ES-I3 (cell line): ENCODE measurements around the gene GALR2.
"Not testable (repeated sequence)": the region's sequence is repeated elsewhere in the genome, so short reads cannot be mapped to it uniquely, and the experiment has no call there.

Experiments used
- H3K36me3 ChIP-seq: 2 replicates; pipeline ENCODE4 v1.6.1; 2013; ENCODE audit warnings: mild to moderate bottlenecking, low read length, control low read depth, moderate library complexity; ENCODE audit not compliant: insufficient read depth
- H3K4me1 ChIP-seq: 2 replicates; pipeline ENCODE4 v1.6.1; 2013; ENCODE audit warnings: mild to moderate bottlenecking, control low read depth, low read length; ENCODE audit not compliant: insufficient read depth
- H3K9ac ChIP-seq: 2 replicates; pipeline ENCODE4 v1.6.1; 2013; ENCODE audit warnings: low read depth, mild to moderate bottlenecking, low read length, moderate library complexity
- H3K9me3 ChIP-seq: 2 replicates; pipeline ENCODE4 v1.6.1; 2013; ENCODE audit warnings: mild to moderate bottlenecking, low read length, moderate library complexity; ENCODE audit not compliant: control insufficient read depth, insufficient read depth

The GALR2 gene

GRCh38 chr17:76042868-76043267, 31.7 kb upstream of the GALR2 start:
- peaks cover 59% of the 10 kb centered on the region for H3K36me3 ChIP-seq
- not testable (repeated sequence) for H3K9ac ChIP-seq

GRCh38 chr17:76044475-76045007, 30.0 kb upstream of the GALR2 start:
- H3K9ac ChIP-seq, H3K9me3 ChIP-seq: not testable (repeated sequence)
- peaks cover 58% of the 10 kb centered on the region for H3K36me3 ChIP-seq
- H3K4me1 ChIP-seq, result peaks cover 13% of the 10 kb centered on the region

More at GRCh38 chr17:76042868-76043267, 31.7 kb upstream of the GALR2 start:
- H3K4me1 ChIP-seq, result peaks cover 13% of the 10 kb centered on the region
- H3K9me3 ChIP-seq, result not testable (repeated sequence)

- no peak overlapping the region for H3K9ac ChIP-seq
- peaks cover 2% of the 10 kb centered on the region for H3K4me1 ChIP-seq
- no peaks in the 10 kb centered on the region for H3K9me3 ChIP-seq
- H3K36me3 ChIP-seq, result peaks cover 53% of the 10 kb centered on the region
These were observed 28.5 kb upstream of the GALR2 start for GRCh38 chr17:76046064-76046463.

- peaks cover 49% of the 10 kb centered on the region for H3K36me3 ChIP-seq
- no peaks in the 10 kb centered on the region for H3K9me3 ChIP-seq
- H3K4me1 ChIP-seq, result no peaks in the 10 kb centered on the region
- no peak overlapping the region for H3K9ac ChIP-seq
These were observed 26.5 kb upstream of the GALR2 start for GRCh38 chr17:76048025-76048605.

- Histone ChIP-seq H3K36me3 (peaks cover 46% of the 10 kb centered on the region), H3K9ac (no peak overlapping the region), H3K4me1 (no peaks in the 10 kb centered on the region), H3K9me3 (no peaks in the 10 kb centered on the region)
These were observed 25.9 kb upstream of the GALR2 start for GRCh38 chr17:76048711-76049110.

DNA sequence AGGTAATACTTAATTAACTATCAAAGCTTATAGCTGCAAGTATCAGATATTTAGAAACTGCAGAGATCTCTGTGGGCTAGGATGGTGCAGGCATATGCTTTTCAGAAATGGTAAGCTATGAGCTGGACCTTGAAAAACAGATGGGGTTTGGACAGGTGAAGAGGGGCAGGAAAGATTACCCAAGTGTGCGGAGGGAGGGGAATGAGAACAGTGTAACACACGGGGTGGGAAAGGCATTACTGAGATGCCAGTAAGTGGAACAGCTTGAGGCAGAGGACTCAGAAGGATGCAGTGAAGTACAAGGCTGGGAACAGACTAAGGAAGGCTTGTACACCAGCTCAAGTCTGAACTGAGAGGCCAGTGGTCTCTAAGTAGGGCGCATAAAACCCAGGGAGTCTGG, 25.3 kb upstream of the GALR2 start:
- H3K36me3 ChIP-seq, result peaks cover 45% of the 10 kb centered on the region
- no peaks in the 10 kb centered on the region for H3K9me3 ChIP-seq
- H3K4me1 ChIP-seq, result no peaks in the 10 kb centered on the region
- H3K9ac ChIP-seq, result no peak overlapping the region

DNA sequence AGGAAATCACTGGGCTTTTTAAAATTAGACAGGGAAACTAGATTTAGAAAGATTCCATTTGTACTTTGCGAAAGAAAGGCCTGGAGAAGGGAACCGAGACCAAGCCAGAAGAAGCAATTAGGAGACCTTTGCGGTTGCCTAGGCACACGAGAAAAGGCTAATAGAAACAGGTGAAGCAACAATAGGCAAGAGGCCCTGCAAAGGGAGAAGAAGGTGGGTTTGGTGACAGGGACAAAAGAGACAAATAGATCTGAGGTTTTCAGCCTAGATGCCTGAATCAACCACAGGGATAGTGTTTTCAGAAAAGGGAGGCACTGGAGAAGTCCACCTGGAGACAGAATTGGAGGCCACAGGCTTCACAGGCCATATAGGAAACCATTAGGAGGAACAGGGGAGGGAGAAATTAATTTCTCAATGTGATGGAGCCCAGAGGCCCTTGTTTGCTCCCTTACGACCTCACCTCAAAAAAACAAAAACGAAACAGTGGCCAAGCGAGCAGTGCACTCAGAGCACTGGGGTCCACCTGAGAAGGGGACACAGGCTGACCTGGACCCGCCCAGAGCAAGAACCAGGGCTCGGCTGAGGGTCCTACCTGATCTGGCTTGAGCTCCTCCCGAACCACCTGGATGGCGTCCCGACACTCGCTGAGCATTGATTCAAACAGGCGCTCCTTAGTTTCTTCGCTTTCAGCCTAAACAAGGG, 24.6 kb upstream of the GALR2 start:
- H3K36me3 ChIP-seq, result peaks cover 40% of the 10 kb centered on the region
- H3K9me3 ChIP-seq, result no peaks in the 10 kb centered on the region
- no peak overlapping the region for H3K9ac ChIP-seq
- H3K4me1 ChIP-seq, result no peaks in the 10 kb centered on the region

DNA sequence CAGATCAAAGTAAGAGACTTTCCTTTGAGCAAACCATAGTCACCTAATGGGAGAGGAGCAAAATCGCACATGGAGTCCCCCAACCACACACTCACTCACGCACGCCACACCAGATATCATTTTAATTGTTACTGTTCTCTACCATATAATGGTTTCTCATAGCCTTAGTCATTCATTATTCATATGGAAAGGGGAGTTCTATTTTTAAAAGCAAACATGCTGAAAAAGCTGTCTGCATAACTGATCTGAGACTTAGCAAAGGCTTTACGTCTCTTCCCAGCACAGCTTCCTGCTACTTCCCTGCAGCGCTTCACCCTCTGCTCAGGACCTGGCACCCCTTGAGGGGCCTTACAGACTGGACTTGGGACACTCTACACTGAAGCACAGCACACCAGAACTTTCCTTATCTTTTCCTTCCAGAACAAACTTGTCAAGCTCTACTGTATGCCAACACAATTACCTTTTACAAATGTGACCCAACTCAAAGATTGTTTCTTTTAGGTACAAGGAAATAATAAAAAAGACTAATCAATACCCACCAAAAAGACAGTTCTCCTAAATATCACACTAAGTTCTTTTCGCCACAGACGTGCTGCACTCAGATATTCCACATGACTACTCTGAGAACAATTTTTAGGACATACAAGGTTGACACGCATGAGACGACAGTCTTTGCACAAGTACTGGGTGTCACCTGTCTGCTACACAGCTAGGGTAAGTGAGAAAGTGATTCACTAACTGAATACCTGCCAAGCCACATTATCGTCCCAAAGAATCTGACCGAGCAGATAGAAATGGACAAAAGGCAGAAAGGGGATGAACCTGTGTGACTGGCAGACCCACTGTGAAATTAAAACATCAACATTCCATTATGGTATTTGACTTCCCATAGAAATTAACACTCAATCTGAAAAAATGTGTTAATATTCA, 23.8 kb upstream of the GALR2 start:
- H3K9ac ChIP-seq, result no peak overlapping the region
- no peaks in the 10 kb centered on the region for H3K9me3 ChIP-seq
- no peaks in the 10 kb centered on the region for H3K4me1 ChIP-seq
- peaks cover 33% of the 10 kb centered on the region for H3K36me3 ChIP-seq

GRCh38 chr17:76051561-76051960, 23.0 kb upstream of the GALR2 start:
- Histone ChIP-seq H3K9me3 (no peaks in the 10 kb centered on the region), H3K9ac (no peak overlapping the region), H3K4me1 (no peaks in the 10 kb centered on the region), H3K36me3 (peaks cover 32% of the 10 kb centered on the region)

DNA sequence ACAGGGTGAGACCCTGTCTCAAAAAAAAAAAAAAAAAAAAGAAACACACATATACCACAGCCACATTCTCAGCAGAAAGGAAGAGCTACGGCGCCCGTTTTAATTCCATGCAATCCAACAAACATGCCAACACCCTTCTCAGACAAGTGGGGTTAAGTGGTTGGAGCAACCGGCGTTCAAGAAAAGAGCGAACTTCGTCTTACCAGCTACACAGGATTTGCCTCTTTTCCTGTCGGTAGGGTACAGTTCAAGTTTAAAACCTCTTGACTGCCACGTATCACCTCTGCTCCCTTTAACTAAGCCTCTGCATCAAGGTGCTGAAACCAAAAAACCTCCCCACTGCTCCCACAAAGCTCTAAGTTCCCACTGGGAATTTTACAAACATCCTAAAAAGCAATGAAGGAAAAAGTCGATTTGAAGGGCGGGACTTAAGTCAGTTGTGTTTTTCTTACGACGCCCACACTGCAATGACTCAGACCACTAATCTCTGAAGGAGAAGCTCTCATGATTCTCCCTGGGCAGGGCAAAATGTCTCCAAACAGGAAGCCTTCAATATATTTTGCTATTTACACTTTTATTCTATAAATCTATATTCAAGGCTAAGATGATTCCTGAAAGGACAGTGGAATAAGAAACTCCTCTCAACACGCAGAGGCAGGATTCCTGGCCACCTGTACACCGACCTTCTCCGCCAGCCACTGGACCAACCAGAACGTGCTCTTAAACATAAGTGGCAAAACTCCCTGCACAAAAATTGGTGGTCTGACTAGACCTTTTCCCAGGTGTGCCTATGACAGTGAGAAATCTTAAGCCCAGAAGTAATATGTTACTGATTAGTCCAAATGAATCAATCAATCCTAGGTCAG, 21.1 kb upstream of the GALR2 start:
- Histone ChIP-seq H3K36me3 (peaks cover 45% of the 10 kb centered on the region), H3K9ac (no peak overlapping the region), H3K9me3 (no peaks in the 10 kb centered on the region), H3K4me1 (no peaks in the 10 kb centered on the region)

- Histone ChIP-seq H3K36me3 (peaks cover 42% of the 10 kb centered on the region), H3K9me3 (no peaks in the 10 kb centered on the region), H3K9ac (no peak overlapping the region), H3K4me1 (no peaks in the 10 kb centered on the region)
These were observed 20.5 kb upstream of the GALR2 start for GRCh38 chr17:76054112-76054476.

GRCh38 chr17:76056882-76057281, 17.7 kb upstream of the GALR2 start:
- no peaks in the 10 kb centered on the region for H3K4me1 ChIP-seq
- H3K9me3 ChIP-seq, result no peaks in the 10 kb centered on the region
- H3K36me3 ChIP-seq, result peaks cover 43% of the 10 kb centered on the region
- no peak overlapping the region for H3K9ac ChIP-seq

DNA sequence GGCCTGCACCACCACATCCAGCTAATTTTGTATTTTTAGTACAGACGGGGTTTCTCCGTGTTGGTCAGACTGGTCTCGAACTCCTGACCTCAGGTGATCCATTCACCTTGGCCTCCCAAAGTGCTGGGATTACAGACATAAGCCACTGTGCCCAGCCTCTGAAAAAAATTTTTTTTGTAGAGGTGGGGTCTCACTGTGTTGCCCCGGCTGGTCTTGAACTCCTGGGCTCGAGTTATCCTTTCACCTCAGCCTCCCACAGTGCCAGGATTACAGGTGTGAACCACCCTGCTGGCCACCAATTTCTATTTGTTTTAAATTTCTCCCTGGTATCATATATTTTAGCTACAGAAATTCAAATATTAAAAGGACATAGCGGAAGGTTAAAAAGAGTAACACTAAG, 16.3 kb upstream of the GALR2 start:
- not testable (repeated sequence) for H3K4me1 ChIP-seq, H3K9ac ChIP-seq, H3K9me3 ChIP-seq
- H3K36me3 ChIP-seq, result peaks cover 49% of the 10 kb centered on the region
